ENCODE results near the gene GTSF1L.

Gene GTSF1L

GRCh38 chr20:43717616-43717995 is 9.2 kb downstream of the GTSF1L start:
- in situ Hi-C loops (cut with HindIII; ENCODE audit: low sequenced_read_pairs): no loop called here

- in situ Hi-C loops (cut with HindIII; ENCODE audit: low sequenced_read_pairs): no loop called here
These were observed 9.8 kb downstream of the GTSF1L start for GRCh38 chr20:43716757-43717615.

- in situ Hi-C loops (cut with HindIII; ENCODE audit: low sequenced_read_pairs): no loop called here
These were observed 10.7 kb downstream of the GTSF1L start for GRCh38 chr20:43716123-43716522.

DNA sequence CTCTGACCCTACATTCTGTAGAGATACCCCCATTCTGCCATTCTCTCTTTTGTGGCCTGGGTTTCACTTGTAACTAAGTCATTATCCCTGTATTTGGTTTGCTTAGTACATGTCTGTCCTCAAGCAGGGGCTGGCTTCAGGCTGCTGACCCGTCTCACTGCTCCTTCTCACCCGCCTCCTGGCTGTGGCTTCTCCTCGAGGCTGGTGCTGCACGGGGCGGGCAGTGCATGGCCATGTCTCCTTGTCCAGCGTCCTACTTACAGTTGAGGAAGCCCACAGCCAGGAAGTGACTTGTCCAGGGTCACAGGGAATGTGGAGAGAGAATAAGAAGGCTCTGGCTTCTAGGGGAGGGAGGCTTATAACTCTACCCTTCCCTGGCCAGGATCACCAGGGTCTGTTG is 11.3 kb downstream of the GTSF1L start:
- in situ Hi-C loops (cut with HindIII; ENCODE audit: low sequenced_read_pairs): no loop called here

DNA sequence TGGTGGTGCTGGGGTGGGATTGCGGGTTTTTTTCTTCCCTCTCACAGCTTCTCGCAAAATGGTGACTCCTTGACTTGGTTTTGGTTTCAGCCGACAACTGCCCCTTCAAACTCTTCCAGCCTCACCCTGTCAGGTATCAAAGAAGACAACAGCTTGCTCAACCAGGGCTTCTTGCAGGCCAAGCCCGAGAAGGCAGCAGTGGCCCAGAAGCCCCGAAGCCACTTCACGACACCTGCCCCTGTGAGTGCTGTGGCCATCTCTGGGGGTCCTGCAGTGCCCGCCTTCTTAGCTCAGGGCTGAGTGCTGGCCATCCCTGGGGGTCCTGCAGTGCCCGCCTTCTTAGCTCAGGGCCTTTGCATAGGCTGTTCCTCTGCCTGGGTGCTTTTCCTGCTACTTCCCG is 11.8 kb downstream of the GTSF1L start:
- in situ Hi-C loops (cut with HindIII; ENCODE audit: low sequenced_read_pairs): no loop called here

- in situ Hi-C loops (cut with HindIII; ENCODE audit: low sequenced_read_pairs): no loop called here
These were observed 15.6 kb downstream of the GTSF1L start for GRCh38 chr20:43711098-43711654.

DNA sequence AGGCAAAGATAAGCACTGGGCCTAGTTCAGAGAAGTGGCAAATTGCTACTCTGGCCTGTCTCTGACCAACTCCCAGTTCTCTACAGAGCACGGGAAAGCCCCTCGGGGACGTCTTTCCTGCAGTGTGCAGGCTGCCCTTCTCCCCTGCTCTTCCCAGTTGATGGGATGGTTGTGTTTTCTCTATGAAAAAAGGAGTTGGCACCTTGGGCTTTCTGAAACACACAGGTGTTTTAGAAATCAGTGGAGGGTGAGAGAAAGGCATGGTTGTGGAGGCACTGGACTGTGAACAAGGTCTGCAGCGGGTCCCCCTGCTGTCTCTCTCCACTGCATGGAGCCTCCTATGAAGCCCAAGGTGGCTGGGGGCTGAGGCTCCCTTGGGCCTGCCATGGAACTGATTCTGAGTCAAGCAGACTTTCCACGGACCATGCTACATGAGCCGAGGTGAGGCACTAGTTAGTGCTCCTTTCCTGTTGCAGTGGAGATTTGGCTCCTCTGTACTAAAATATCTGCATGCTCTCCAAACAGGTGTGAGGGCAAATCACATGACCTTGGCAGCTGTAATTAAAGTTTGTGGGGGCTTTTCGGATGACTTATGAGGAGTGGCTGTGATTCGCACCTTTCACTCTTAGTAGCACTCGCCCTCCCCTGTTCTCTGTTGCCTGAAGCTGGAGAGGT is 16.3 kb downstream of the GTSF1L start:
- in situ Hi-C loops (cut with HindIII; ENCODE audit: low sequenced_read_pairs): no loop called here

DNA sequence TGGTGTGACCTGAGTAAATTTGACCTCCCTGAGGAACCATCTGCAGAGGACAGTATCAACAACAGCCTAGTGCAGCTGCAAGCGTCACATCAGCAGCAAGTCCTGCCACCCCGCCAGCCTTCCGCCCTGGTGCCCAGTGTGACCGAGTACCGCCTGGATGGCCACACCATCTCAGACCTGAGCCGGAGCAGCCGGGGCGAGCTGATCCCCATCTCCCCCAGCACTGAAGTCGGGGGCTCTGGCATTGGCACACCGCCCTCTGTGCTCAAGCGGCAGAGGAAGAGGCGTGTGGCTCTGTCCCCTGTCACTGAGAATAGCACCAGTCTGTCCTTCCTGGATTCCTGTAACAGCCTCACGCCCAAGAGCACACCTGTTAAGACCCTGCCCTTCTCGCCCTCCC is 24.3 kb downstream of the GTSF1L start:
- in situ Hi-C loops (cut with HindIII; ENCODE audit: low sequenced_read_pairs): no loop called here

GRCh38 chr20:43700627-43701026 is 26.2 kb downstream of the GTSF1L start:
- in situ Hi-C loops (cut with HindIII; ENCODE audit: low sequenced_read_pairs): no loop called here

- in situ Hi-C loops (cut with HindIII; ENCODE audit: low sequenced_read_pairs): no loop called here
These were observed 26.7 kb downstream of the GTSF1L start for GRCh38 chr20:43699941-43700565.

GRCh38 chr20:43695571-43695970 is 31.2 kb downstream of the GTSF1L start:
- in situ Hi-C loops (cut with HindIII; ENCODE audit: low sequenced_read_pairs): no loop called here

- in situ Hi-C loops (cut with HindIII; ENCODE audit: low sequenced_read_pairs): no loop called here
These were observed 32.0 kb downstream of the GTSF1L start for GRCh38 chr20:43694763-43695162.

DNA sequence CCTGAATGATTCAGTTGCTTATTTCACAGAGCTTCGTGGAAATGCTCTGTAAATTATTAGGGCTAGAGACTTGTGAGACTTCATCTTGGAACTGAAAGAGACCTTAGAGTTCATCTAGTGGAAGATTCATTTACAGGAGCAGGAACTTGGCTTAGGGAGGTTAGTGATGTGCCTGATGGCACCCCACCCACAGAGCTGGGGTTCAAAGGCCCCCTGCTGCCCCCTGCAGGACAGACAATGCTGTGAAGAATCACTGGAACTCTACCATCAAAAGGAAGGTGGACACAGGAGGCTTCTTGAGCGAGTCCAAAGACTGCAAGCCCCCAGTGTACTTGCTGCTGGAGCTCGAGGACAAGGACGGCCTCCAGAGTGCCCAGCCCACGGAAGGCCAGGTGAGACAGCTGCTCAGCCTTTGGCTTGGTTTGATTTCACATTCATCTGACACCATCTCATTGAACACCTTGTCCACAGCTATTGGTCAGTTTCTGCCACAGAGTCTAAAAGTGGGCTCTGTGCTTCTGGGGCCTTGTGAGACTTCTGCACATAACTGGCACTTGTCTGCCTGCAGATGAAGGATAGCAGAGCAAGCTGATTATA is 34.8 kb downstream of the GTSF1L start:
- in situ Hi-C loops (cut with HindIII; ENCODE audit: low sequenced_read_pairs): no loop called here

DNA sequence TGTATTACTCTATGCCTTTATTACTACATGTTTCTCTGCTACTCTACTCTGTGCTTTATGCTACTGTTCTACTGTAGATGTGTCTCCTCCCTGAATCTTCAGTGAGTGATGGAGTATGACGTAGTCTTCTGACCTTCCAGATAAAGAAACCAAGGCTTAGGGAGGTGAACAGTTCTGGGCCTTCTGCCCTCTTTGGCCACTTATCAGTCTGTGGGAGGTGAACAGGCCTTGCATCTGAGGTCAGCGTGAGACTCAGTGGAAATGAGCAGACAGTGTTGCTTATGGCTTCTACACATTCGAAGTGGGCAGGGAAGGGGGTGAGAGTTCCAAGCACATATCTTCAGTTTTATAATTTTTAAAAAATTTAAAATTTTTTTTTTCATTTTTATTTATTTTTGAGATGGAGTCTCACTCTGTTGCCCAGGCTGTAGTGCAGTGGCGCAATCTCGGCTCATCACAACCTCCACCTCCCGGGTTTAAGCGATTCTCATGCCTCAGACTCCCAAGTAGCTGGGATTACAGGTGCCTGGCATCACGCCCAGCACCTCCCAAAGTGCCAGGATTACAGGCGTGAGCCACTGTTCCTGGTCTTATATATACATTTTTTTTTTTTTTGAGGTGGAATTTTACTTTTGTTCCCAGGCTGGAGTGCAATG is 35.7 kb downstream of the GTSF1L start:
- in situ Hi-C loops (cut with HindIII; ENCODE audit: low sequenced_read_pairs): no loop called here

GRCh38 chr20:43689165-43689564 is 37.6 kb downstream of the GTSF1L start:
- in situ Hi-C loops (cut with HindIII; ENCODE audit: low sequenced_read_pairs): no loop called here

- in situ Hi-C loops (cut with HindIII; ENCODE audit: low sequenced_read_pairs): no loop called here
These were observed 40.0 kb downstream of the GTSF1L start for GRCh38 chr20:43686820-43687219.

DNA sequence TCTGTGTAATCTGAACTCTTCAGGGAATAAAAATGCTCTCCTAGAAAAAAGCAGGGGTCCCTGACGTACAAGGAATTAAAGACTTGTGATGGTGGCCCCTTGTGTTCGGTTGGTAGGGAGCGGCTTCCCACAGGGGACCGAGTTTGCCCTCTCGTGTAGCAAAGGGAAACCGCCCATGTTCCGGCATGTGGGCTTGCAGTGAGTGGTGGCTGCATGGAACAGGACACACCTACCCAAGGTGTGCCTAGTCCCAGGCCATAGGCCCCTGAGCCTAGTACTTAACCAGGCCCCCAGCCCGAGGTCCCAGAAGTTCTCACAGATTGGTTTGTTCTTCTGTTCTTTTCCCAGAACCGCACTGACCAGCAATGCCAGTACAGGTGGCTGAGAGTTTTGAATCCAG is 44.4 kb downstream of the GTSF1L start:
- in situ Hi-C loops (cut with HindIII; ENCODE audit: low sequenced_read_pairs): no loop called here

- in situ Hi-C loops (cut with HindIII; ENCODE audit: low sequenced_read_pairs): no loop called here
These were observed 44.8 kb downstream of the GTSF1L start for GRCh38 chr20:43681991-43682410.

DNA sequence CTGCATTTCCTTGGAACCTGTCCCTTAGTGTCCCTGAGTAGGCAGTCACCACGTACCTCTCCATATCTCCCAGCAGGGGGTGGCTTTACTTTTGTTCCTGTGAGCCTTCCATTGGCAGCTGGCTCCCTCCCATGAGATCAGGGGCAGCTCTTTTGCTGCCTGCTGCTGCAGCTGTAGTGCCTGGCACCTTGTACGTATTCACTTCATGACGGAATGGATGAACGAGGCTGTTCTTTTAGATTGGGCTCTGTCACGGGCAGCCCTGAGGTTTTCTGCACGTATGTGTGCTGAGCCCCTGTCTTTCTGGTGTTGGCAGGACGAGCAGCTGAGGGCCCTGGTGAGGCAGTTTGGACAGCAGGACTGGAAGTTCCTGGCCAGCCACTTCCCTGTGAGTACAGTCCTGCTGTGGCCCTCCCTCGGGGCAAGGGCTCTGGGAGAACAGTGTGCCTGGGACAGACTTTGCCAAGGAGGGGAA is 45.3 kb downstream of the GTSF1L start:
- in situ Hi-C loops (cut with HindIII; ENCODE audit: low sequenced_read_pairs): no loop called here

DNA sequence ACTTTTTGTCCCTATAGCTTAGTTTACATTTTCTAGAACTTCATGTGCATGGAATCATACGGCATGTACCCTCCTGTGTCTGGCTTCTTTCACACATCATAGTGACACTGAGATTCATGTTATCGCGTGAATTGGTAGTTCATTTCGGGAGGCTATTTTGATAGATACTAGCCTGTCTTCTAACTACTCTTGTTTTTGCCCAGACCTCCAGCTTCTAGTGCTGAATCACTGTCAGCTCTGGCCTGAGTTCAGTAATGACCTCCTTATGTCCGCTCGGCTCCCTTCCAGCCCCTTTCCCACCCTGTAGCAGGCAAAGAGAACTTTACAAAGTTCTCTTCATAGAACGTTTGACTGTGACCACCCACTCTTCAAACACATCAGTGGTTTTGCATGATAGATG is 45.8 kb downstream of the GTSF1L start:
- in situ Hi-C loops (cut with HindIII; ENCODE audit: low sequenced_read_pairs): no loop called here

- in situ Hi-C loops (cut with HindIII; ENCODE audit: low sequenced_read_pairs): no loop called here
These were observed 50.4 kb downstream of the GTSF1L start for GRCh38 chr20:43676368-43676767.
